ENCODE results near the gene CNOT3.
A peak's percentile ranks its signal among the peaks of the same experiment; 100 is the strongest.
"Not testable (repeated sequence)": the region's sequence is repeated elsewhere in the genome, so short reads cannot be mapped to it uniquely, and the experiment has no call there.

CNOT3 gene

GRCh38 chr19:54137699-54138488, at the start of gene CNOT3:
Gene CNOT3 (plus strand): TSS chr19:54137762. CDS start chr19:54142979, 5,217 bp downstream.
- no peak for TF ChIP-seq CTCF (IDR thresholded peaks at IDR 0.05; ENCODE audit: control insufficient read depth, extremely low read depth, insufficient read depth)
- peak within 1 kb of the TSS; percentile 70 for H3K4me3 ChIP-seq (ENCODE audit: low read depth, low read length)
- DNase-seq (ENCODE audit: low read depth) = no peak

- no peak for DNase-seq (ENCODE audit: low read depth)
- TF ChIP-seq CTCF (IDR thresholded peaks at IDR 0.05; ENCODE audit: control insufficient read depth, extremely low read depth, insufficient read depth) = no peak
- no peak overlapping the region for H3K4me3 ChIP-seq (ENCODE audit: low read depth, low read length)
Measured at GRCh38 chr19:54094426-54095000, 43.0 kb upstream of the CNOT3 start.

- no peak for DNase-seq (ENCODE audit: low read depth)
- H3K4me3 ChIP-seq (ENCODE audit: low read depth, low read length) = no peak overlapping the region
- no peak for TF ChIP-seq CTCF (IDR thresholded peaks at IDR 0.05; ENCODE audit: control insufficient read depth, extremely low read depth, insufficient read depth)
Measured at GRCh38 chr19:54095136-54095858, 42.3 kb upstream of the CNOT3 start.

- peak overlapping the region; percentile 25; the same call in 1 of the 2 replicates for H3K4me3 ChIP-seq (ENCODE audit: low read depth, low read length)
- DNase-seq (ENCODE audit: low read depth) = not testable (repeated sequence)
Measured at GRCh38 chr19:54095859-54096616, 41.5 kb upstream of the CNOT3 start.

GRCh38 chr19:54096617-54097106, 40.9 kb upstream of the CNOT3 start:
- no peak for DNase-seq (ENCODE audit: low read depth)
- H3K4me3 ChIP-seq (ENCODE audit: low read depth, low read length) = no peak overlapping the region

GRCh38 chr19:54099190-54099902, 38.2 kb upstream of the CNOT3 start:
- DNase-seq (ENCODE audit: low read depth) = no peak
- TF ChIP-seq CTCF (IDR thresholded peaks at IDR 0.05; ENCODE audit: control insufficient read depth, extremely low read depth, insufficient read depth) = no peak
- no peak overlapping the region for H3K4me3 ChIP-seq (ENCODE audit: low read depth, low read length)

More at GRCh38 chr19:54096617-54097106, 40.9 kb upstream of the CNOT3 start:
- TF ChIP-seq CTCF (IDR thresholded peaks at IDR 0.05; ENCODE audit: control insufficient read depth, extremely low read depth, insufficient read depth) = peak; percentile 15; the same call in 1 of the 2 replicates

- H3K4me3 ChIP-seq (ENCODE audit: low read depth, low read length); DNase-seq (ENCODE audit: low read depth): not testable (repeated sequence)
Measured at GRCh38 chr19:54099903-54100255, 37.7 kb upstream of the CNOT3 start.
